Activated T-cell treated with anti-CD3 and anti-CD28 coated beads for 48 hours (primary cell): ENCODE data around the gene SPEM3.
"Not testable (repeated sequence)": the region's sequence is repeated elsewhere in the genome, so short reads cannot be mapped to it uniquely, and the experiment has no call there.

Source experiments
- DNase-seq: peaks from one replicate; pipeline ENCODE4 v3.0.0-alpha.2; 2020; ENCODE audit warnings: low read depth

SPEM3 gene

GRCh38 chr17:7442142-7442541 is 13.5 kb downstream of the SPEM3 start:
- DNase-seq: no peak

GRCh38 chr17:7443499-7444485 is 15.1 kb downstream of the SPEM3 start:
- no peak for DNase-seq

- DNase-seq: no peak
Measured at GRCh38 chr17:7444682-7445618, 16.3 kb downstream of the SPEM3 start, which contains the start of gene CHRNB1. TSS of gene CHRNB1 (plus strand) at chr17:7445061. CDS start at chr17:7445128, 67 bp downstream.

DNA sequence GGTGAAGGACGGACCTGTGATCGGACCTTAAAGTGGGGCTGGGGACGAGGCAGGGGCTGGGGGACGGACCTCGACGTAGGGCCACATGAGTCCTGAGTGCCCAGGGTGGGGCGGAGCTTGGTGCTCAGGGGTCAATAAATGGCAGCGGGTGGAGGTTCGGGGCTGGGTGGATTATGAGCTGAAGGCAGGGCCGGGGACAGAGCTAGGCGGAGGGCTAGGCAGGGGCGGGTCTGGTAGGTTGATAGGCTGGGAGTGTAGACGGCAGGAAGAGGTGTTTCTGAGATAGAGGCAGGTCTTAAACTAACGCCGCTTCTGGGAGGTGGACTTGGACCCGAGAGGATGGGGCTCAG is 16.9 kb downstream of the SPEM3 start:
- DNase-seq: no peak

DNA sequence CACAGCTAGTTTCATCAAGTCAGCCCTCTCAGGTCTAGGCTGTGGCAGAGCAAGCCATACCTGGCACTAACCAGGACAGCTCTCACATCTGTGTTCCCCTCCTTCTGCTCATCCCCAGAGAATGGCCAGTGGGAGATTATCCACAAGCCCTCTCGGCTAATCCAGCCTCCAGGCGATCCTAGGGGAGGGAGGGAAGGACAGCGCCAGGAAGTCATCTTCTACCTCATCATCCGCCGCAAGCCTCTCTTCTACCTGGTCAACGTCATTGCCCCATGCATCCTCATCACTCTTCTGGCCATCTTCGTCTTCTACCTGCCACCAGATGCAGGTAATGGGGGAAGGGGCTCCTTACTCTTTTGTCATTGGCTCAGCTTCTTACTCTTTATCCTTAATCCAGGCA is 19.8 kb downstream of the SPEM3 start:
- no peak for DNase-seq

GRCh38 chr17:7459961-7460545 is 31.4 kb downstream of the SPEM3 start:
- no peak for DNase-seq

- DNase-seq: no peak
Measured at GRCh38 chr17:7460850-7461660, 32.4 kb downstream of the SPEM3 start.

DNA sequence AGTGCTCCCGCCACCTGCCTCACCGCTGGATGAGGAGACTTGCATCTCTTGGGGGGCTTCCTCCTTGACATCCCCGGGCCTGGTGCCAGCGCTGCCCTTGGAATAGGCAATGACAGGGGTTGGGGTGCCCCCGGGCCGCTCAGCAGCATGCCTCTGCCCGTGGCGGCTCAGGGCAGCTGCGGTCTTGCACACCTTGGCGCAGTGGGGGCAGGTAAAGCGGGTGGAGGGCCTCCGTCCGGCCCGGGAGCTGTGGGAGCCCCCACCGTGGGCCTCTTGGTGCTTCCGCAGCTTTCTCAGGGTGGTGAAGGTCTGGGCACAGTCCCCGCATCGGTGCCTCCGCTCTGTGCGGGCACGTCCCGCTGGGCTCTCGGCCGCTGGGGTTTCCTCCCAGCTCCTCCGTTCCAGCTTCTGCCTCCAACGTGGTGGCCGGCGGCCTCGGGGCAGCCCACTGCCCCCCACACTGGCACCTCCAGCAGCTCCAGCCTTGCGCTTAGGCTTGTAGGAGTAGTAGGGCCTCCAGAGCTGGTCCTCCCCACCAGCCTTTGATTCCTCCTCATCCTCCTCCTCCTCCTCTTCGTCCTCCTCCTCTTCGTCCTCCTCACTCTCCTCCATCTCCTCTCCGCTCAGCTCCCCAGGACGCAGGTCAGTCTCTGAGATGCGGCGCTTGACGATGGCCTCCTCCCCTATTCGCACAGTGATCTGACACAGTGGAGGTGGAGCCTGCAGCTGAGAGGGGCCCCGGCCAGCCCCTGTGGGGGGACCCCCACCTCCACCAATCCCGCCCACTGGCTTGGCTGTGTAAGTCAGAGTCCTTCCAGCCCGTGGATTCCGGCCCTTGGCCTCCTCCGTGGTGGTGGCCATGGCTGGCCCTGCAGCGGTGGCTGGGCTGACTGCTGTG is 34.1 kb downstream of the SPEM3 start:
- no peak for DNase-seq

DNA sequence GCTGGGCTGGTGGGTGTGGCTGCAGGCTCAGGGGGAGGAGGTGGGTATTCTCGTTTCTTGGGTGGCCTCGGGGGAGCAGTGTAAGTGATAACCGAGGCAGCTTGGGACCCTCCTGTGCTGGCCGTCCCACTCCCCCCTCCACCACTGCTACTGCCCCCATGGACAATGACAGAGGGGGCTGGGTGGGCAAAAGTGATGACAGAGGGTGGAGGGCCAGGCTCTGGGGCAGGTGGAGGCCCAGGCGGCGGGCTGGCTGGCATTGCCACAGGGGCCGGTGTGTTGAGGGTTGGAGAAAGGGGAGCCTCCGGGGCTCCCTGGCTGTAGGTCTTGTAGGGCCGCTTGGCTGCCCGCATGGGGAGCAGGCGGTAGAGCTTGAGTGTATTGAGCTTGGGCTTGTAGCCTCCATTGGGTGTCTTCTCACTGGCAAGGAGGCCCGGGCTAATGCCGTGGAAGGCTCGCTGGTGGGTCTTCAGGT is 34.8 kb downstream of the SPEM3 start:
- DNase-seq: no peak

DNA sequence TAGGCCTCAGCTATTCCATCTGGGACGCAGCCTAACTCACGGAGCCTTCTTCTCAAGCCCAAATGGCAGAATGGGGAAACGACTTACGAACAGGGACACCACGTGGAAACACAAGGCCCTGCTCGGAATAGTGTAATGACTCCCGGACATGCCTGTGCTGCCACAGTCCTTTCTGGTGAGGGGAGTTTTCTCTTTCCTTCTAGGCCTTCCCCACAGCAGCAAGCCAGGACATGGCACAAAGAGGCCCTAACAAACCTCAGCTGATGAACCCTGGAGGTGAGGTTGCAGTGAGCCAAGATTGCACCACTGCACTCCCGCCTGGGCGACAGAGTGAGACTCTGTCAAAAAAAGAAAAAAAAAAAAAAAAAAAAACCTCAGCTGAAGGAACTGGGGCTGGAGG is 35.4 kb downstream of the SPEM3 start:
- DNase-seq: no peak

DNA sequence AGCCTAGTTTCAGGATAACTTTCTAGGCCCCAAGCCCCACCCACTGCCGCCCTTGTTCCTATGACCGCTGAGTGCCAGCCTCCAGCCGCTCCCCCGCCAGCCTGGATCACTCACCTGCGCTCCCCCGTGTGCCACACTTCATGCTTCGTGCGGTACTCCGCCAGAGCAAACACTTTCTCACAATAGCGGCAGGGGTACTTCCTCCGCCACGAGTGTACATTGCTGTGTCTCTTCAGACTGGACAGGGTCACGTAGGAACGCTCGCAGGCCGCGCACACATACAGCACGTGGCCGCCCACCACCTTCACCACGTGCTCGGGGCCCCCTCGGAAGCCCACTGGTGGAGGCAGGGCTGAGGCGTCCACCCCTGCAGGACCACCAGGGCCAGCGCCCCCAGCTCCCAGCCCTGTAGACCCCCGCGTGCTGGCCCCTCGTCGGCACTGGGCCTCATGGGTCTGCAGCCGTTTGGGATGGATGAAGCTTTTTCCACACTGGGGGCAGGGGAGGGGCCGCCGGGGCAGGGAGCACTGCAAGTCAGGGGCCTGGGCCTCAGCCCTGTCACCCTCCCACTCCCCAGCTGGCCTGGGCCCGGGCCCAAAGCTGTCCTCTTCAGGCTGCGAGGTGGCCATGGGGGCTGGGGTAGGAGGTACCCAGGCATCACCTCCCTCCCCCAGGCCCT is 37.1 kb downstream of the SPEM3 start:
- no peak for DNase-seq

DNA sequence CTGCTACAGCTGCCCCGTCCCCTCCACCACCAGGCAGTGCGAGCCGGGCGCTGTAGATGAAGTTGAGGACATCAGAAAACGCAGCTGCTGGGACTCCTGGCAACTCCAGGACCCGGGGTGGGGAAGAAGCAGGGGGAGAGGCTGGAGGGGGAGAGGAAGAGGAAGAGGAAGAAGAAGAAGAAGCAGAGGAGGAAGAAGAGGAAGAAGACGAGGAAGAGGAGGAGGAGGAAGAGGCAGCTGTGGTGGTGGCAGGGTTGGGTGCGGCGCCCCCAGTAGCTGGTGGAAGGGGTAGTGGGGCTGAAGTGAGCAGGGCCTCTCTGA is 37.6 kb downstream of the SPEM3 start:
- no peak for DNase-seq

DNA sequence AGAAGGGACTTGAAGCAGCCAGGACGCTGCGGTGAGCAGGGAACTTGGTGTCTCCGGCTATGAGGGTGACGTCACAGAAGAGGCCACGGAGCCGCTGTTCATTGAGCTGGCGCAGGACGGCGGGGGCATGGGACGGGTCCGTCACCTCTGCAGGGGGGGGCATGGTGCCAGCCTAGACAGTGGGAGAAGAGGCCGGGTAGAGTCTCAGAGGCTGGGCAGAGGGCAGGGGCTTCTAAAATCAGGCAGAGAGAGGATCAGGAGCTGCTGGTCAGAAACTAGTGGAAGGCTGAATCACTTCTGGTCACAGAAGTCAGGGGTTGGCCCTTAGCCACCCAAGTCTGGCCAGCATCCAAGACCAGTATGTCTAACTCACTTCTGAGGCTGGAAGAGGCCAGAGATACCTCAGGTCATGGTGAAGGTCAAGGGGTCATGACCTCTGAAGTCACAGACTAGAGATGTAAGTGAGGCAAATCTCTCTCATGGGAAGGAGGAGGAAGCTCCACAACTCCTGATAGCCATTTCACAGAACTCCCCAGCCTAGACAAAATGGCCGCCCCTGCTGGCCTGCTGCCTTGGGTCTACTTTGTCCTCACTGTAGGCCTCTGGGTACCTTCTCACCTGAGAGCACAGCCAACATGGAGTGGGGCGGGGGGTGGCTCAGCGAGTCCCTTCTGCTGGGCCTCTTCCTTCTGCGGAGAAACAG is 38.1 kb downstream of the SPEM3 start:
- DNase-seq: no peak

DNA sequence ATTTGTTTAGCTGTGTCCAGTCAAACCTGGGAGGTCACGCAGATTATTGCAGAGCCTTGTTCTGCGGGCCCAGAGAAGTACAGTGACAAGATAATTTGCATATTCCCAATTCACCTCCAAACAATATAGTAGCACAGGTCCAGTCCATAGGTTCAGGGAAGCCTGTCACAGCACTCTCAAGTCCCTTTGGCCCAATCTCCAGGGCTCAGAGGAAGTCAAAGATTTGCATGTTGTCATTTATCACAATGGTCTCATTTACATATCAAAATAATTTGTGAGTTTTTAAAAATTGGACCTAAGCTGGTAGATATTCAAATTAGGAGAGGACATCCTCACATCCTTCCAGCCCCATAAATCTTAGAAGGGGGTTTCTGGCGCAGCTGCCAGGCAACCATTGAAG is 38.8 kb downstream of the SPEM3 start:
- DNase-seq: no peak

DNA sequence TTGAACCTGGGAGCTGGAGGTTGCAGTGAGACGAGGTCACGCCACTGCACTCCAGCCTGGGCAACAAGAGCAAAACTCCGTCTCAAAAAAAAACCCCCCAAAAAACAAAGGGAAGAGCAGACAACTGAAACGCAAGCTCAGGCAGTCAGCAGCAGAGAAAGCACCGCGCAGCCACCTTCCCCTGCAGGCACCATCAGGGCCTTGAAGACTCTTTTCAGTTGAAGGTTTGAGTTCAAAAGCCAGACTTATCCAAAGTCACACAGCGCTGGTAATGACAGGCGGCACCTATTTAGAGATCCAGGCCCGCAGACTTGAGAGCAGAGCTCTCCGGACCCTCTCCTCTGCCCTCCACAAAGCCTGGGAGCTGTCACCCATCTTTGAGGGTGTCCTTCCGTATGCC is 39.6 kb downstream of the SPEM3 start:
- DNase-seq: no peak

DNA sequence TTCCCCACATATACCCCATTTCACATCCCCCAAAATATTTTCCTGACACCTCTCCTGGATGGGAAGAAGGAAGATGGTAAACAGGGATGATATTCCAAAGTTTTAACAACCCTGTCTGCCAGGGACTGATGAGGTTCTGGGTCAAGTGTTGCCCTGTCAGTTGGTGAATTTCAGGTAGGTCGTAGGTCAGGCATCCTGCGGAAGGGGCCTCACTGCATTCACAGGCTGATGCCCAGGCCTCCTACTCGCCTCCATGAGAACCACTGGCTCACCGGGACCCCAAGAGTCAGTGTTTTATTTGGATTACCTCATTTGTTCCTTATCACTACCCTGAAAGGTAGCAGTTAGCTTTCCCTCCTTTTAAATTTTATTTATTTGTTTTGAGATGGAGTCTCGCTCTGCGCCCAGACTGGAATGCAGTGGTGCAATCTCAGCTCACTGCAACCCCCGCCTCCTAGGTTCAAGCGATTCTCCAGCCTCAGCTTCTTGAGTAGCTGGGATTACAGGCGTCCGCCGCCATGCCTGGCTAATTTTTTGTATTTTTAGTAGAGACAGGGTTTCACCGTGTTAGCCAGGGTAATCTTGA is 40.2 kb downstream of the SPEM3 start:
- DNase-seq: no peak

GRCh38 chr17:7469843-7470242 is 41.2 kb downstream of the SPEM3 start:
- not testable (repeated sequence) for DNase-seq

DNA sequence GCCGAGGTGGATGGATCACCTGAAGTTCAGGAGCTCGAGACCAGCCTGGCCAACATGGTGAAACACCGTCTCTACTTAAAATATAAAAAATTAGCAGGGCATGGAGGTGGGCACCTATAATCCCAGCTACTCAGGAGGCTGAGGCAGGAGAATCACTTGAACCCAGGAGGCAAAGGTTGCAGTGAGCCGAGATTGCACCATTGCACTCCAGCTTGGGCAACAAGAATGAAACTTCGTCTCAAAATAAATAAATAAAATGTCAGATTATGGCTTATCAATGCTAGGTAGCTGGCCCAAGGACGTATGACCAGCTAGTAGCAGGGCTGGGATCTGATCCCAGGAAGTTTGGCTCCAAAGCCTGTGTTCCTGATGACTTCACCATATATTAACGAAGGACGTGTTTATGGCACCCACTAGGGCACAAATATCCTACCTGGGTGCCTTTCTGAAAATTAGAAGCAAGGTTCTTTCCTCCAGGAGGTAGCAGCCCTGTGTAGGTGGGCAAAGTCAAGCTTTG is 41.9 kb downstream of the SPEM3 start:
- DNase-seq: not testable (repeated sequence)

GRCh38 chr17:7471729-7472128 is 43.1 kb downstream of the SPEM3 start:
- no peak for DNase-seq
